Fibroblast of gingiva (primary cell): ENCODE results near the gene CEACAM21.
"Not testable (repeated sequence)": the region's sequence is repeated elsewhere in the genome, so short reads cannot be mapped to it uniquely, and the experiment has no call there.

Source experiments
- DNase-seq: peaks from one replicate; pipeline ENCODE4 v3.0.0-alpha.2; 2011; ENCODE audit warnings: low read depth

The CEACAM21 gene

DNA sequence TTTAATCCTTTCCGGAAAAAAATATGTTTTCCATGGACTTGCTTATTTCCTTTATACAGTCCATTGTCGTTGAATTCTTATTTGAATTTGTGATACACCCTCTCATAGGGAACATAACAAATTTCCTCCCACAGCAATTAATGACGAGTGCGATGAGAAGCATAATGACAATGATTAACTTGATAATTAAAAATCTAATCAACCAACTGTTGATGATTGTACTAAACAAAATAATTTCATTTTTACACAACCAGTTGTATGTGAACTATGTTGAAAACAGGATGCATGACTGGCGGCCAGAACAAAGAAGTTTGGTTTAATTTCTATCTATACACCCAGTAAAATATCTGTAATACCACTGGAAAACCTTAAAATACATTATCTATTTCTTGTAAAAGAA, 26.1 kb upstream of the CEACAM21 start:
- no peak for DNase-seq

DNA sequence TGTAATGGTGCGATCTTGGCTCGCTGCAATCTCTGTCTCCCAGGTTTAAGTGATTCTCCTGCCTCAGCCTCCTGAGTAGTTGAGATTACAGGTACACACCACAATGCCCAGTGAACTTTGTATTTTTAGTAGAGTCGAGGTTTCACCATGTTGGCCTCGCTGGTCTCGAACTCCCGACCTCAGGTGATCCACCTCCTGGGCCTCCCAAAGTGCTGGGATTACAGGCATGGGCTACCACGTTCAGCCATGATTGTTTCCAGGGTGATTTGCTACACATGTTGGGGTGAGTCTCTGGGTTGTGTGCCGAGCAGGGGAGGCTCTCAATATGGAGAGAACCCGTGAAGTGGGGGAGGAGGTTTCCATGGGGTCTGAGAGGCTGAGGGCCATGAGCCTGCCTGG, 24.8 kb upstream of the CEACAM21 start:
- no peak for DNase-seq

DNA sequence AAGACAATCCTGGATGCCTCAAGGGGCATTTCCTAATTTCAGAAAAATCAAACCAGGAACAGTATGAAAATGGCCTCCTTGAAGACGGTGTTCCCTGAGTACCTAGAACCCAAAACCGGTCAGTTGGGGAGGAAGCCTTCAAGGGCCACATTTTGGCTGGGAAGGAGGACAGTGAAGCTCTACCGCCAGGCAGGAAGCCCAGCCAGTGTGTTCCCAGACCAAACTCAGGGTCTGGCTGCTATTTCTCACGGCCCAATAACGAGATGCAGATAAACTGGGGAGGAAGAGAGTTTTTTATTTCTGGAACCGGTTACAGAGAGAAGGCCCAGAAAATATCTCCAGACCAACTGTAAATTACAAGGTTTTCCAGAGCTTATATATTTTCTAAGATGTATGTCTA, 24.3 kb upstream of the CEACAM21 start:
- no peak for DNase-seq

DNA sequence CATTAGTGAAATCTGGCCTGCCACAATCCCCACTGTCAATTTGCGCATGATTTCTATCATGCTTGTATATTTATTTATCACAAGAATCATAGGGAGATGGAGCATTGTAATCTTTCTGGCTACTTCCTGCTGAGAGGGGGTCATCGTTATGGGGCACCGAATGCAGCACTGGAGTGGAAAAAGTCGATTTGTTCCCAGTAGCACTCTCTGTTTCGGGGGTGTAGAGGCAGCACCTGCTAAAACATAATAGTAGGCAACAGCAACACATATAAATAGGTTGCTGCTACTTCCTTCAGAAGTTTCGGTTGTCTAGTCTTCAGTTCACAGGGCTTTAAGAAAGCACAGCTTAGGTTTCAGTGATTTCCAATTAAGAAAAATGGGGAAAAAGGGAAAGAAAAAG, 23.4 kb upstream of the CEACAM21 start:
- no peak for DNase-seq

DNA sequence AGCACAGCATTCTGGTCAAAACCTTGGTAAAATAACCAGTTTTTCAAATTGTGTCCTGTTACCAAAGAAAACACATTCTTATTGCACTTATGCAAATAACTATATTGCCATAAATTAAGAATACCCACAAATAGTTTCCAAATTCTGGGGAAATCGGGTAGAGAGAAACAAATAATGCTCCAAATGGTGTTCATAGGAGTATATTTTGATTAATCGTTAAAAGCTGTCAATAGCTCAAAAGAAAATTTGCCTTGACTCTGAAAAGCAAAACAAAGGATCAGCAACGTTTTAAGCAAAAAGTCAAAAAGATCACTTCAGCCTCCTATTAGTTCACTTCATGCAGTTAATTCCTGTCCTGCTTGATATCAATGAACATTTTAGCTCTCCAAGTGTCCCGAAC, 22.2 kb upstream of the CEACAM21 start:
- no peak for DNase-seq

DNA sequence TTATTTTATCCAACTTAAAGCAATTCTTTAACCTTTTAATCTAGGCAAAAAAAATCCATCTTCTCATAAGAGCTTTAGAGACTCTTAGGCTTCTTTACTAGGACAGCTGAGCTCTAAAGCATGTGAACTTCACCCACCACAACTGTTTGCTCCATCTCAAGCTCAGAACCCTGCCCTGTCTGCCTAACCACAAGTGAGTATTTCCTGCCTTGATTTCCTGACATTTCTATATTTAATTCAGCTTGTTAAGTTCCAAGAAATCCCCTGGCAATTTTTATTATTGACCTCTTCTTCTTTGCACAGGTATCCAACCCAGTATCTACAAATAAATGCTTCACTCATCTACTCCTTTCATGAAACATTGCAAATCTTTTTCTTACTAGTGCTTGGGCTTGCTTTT, 21.1 kb upstream of the CEACAM21 start:
- no peak for DNase-seq

DNA sequence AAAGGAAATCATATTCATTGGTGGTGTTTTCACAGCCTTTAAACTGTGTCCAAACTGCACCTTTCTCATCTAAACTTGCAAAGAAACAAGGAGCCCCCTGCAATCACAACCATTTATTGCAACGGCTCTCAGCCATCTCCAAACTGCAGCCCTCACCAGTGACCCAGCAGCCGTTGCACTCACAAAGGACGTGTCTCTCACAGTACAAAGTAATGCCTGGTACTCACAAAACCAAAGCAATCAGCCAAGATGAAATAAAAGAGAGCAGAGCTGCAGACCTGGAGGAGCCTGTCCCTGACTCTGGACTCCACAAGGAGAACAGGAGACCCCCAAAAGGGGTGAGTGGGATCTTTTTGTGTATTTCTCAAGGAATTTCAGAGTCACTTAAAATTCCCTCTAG, 20.2 kb upstream of the CEACAM21 start:
- DNase-seq = no peak

DNA sequence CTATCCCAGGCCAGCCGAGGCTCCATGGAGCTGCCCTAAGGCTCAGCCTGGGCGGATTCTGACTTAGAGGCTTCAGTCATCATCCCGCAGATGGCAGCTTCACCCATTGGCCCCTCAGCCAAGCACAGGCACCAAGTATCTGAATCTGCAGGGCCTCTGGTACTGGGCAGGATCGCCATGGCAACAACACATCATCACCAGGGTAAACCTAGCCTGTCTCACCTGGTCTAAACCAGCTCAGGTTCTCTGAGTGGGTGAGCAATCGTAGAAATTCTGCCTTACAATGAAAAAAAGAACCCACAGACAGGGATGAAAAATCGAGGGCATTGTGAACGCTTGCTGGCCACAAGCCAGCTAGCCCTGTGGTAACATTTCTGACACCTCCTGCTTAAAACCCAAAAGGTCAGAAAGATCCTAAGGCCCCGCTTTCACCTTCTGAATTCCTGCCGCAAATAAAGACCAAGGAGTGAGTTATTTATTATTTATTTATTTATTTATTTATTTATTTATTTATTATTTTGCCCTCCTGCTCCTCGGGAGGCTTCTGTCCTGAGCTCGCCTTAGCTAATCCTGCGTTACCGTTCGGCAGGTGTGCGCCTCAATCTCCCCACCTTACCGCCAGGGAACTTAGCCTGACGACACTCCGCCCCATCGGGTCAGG, 12.0 kb upstream of the CEACAM21 start:
- DNase-seq = no peak

DNA sequence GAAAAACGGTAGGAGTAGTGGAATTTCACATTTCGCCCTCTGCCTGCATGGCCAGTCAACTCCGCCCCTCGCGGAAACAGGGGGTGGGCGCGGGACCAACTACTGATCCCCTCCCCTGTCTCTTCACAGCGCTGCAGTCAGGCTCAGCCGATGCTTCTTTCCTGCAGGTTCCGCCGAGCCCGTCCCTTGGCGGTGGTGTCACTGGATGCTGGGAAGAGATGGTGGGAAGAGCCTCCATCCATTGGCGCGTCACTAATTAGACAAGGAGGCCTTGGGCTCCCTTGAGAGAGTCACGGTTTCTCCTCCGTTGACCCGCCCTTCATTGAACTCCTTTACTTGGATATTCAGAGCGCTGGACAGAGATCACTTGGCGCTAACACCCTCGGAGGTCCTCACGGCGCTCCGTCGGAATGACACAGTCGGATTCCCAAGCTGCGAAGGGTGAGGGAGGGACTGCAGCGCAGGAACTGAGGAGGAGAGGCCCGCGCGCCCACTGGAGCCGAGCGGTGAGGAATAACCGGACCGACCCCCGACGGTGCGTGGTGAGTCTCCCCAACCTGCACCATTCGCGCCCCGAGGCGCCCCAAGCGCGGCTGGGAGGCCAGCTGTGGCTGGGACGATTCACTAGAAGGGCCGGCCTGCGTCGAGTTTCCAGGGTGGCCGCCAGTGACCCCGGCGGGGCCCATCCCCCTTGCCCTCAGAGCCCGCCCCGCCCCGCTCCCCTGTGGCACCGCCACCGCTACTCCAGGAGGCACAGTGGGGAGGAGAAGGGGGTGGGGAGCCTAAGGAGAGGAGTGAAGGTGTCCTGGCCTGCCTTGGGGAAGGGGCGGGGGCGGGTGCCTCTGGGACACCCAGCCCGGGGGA, 11.2 kb upstream of the CEACAM21 start:
- DNase-seq = no peak

DNA sequence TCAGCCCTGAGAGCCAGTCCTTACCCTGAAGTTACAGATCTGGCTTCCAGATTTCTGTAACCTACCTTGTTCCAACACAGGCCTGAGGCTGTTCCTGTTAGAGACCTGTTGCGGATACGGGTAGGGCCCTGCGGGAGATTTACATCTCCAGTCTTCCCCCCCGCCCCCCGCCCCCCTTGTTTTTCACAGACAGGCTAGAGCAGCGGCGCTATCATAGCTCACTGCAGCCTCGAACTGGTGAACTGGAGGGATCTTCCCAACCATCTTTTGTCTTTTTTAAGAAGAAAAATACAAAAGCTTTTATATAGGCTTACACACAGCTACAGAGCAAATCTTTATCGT, 10.6 kb upstream of the CEACAM21 start:
- no peak for DNase-seq

DNA sequence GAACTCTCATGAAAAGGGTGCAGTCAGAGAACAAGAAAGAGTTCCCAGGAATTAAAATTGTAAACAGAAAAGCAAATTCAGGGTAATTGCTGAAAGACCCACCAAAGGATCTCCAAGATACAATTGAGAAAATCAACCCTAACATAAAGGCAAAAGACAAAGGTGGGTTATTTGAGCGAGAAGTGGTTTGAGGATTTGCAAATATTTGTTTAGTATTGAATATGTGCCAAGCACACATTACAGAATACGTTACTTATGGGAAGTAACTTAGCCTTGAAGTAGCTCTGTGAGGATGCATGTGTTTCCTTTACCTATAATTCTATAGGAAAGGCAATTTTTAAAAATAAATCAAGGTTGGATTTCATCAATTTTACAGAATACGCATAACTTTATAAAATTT, 10.0 kb upstream of the CEACAM21 start:
- DNase-seq = no peak

DNA sequence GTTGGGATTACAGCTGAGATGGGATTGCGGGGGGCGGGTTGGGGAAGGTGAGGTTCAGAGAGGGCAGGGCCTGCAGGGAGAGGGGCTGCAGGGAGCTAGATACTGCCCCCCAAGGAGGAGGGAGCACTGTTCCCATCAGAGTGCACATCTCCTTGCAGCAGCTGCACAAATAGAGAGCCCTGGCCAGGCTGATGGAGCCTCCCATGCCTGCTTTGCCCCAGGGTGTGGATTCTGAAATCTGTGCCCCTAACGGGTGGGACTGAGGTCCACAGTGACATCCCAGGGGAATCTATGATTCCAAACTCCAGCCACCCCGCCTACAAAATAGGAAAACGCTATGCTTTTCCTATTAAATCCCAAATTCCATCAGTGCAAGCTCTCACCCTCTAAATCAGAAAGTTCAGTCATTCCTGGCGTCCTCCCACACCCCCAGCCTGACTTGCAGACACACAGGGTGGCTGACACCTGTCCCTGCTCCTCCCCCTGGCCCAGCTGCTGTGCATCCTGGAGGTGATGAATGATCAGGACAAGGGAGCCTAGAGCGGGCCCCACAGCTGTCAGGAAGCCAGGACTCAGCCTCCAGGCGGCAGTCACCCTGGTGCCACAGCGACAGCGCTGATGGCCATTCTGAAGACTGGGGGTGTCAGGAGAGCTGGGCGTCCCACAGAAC, 6.3 kb upstream of the CEACAM21 start:
- no peak for DNase-seq

DNA sequence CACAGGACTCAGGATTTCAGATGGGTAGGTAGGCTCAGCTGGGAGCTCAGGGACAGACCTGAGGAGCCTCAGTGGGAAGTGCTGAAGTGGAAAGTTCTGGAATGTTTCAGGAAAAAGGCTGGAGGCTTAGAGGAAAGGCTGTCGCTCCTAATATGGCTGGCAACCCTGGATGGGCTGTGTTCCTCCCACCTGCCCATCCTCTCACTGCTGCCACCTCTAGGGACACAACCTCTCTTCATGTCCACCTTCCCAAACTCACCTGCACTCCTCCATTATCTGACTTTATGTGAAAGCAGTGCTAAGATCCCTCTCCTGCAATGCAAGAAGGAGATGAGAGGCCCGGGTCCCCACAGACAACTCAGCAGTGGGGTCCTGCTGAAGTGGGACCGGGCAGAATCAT, 5.8 kb upstream of the CEACAM21 start:
- no peak for DNase-seq

DNA sequence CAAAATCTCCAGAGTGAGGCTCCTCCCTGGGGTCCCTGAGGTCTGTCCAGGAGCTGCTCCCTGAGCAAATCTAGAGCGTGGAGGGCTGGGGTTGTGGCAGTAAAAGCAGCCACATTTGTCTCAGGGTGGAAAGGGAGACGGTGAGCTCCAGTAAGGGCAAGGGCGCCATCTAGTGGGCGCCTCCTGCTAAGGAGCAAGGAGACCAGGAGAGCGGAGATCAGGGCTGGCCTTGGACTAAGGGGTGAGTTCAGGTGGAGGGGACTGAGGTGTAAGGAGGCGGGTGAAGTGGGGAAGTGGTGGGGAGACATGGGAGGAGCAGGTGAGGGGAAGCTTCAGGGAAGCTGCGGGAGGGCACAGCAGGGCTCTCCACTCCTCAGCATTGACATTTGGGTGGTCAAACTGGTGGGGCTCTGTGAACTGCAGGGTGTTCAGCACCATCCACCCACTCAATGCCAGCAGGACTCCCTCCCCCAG, 5.3 kb upstream of the CEACAM21 start:
- DNase-seq = peak; percentile 53

DNA sequence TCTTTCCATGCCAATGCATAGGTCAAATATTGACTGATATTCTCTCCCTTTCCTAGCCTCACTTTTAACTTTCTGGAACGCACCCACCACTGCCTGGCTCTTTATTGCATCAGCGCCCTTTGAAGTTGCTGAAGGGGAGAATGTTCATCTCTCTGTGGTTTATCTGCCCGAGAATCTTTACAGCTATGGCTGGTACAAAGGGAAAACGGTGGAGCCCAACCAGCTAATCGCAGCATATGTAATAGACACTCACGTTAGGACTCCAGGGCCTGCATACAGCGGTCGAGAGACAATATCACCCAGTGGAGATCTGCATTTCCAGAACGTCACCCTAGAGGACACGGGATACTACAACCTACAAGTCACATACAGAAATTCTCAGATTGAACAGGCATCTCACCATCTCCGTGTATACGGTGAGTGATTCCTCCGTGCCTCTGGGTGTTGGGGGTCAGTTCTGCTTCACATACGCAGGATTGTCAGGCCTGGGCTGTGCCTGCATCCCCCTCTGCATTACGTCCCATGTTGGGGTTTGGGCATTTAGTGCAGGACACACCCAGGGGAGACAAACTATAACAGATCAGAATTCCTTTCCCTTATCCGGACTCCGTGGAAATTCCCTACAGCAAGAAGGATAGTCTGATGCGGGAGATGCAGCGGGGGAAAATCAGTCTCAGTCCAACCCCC, 1.3 kb downstream of the CEACAM21 start:
- DNase-seq = no peak

DNA sequence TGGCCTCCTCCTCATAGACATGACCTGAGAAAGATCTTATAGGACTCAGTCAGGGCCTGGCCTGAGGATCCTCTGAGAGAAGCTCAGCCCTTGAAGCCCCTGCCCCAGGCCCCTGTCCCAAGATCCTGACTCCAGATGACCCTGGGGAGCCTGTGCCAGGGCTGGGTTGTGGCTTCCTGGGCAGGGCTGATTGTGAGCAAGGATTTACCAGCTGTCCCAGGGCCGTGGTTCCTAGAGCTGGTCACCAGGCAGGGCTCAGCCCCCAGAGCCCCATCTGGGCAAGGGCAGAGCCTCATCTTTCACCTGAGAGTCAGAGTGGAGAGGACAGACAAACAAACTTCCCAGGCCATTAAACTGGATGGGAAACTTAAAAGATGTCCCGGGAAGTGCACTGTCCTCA, 1.9 kb downstream of the CEACAM21 start:
- no peak for DNase-seq

DNA sequence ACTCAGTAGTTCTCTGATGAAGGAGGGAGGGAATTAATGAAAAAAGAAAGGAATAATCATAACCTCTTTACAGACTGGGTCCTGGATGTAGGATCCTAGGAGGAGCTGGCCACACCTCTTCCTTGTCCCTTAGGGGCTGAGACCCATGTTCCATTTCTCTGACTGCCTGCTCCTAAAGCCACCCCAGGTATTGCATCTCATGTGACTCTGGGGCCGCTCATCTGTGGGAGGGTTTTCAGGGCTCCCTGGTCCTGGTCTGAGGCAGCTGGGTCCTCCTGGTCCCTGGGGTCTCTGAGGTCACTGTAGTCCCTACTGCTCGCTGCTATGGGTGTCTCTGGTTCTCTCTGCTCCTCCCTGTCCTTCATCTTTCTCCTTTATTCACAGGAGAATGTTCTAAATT, 2.9 kb downstream of the CEACAM21 start:
- no peak for DNase-seq

DNA sequence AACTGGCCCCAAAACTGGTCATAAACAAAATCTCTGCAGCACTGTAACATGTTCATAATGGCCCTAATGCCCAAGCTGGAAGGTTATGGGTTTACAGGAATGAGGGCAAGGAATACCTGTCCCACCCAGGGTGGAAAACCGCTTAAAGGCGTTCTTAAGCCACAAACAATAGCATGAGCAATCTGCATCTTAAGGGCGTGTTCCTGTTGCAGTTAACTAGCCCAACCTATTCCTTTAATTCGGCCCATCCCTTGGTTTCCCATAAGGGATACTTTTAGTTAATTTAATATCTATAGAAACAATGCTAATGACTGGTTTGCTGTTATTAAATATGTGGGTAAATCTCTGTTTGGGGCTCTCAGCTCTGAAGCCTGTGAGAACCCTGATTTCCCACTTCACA, 5.1 kb downstream of the CEACAM21 start:
- DNase-seq = not testable (repeated sequence)

DNA sequence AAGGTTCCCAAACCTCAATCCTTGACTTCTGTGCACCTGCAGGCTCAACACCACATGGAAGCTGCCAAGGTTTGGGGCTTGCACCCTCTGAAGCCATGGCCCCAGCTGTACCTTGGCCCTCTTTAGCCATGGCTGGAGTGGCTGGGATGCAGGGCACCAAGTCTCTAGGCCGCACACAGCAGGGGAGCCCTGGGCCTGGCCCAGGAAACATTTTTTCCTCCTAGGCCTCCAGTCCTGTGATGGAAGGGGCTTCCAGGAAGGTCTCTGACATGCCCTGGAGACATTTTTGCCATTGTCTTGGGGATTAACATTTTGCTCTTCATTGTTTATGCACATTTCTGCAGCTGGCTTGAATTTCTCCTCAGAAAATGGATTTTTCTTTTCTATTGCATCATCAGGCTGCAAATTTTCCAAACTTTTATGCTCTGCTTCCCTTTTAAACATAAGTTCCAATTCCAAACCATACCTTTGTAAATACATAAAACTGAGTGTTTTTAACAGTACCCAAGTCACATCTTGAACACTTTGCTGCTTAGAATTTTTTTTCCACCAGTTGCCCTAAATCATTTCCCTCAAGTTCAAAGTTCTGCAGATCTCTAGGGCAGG, 6.7 kb downstream of the CEACAM21 start:
- not testable (repeated sequence) for DNase-seq

DNA sequence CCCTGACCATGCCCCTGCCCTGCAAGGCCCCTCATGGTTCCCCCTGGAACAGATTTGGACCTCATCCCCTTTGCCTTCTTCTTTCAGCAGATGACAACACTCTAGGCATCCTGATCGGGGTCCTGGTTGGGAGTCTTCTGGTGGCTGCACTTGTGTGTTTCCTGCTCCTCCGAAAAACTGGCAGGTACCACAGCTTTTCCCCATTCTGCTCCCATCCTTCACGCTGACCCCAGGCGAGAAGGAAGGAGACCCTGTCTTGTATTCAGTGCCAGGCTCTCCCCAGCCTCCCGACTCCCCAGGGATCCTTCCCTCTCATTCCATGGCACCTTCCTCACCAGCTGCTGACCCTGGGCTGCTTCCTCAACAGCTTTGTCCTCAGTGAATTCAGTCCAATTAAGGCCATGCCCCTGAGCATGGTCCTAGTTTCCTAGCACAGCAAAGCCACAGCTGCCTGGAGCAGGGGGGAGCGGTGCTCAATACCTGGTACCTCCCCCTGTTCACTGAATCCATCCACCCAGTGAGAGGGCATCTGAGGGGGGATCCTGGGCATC, 8.4 kb downstream of the CEACAM21 start:
- no peak for DNase-seq

DNA sequence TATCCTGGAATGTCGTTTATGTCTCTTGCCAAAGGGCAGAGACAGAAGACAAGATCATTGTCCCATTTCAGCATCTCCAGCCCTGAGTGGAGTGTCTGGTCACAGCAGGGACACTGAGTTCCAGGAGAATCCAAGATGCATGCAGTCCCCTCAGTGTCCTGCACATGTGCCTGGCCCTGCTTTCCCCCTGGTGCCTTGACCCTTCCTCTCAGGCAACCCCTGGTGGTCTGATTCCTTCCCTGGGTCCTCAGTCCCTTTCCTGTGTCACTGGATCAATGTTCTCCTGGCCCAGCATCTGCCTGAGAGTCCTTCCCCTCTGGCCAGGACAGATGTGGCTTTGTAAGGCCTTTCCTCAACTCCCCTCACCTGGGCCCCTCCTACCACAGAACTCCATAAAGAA, 9.0 kb downstream of the CEACAM21 start:
- DNase-seq = no peak

DNA sequence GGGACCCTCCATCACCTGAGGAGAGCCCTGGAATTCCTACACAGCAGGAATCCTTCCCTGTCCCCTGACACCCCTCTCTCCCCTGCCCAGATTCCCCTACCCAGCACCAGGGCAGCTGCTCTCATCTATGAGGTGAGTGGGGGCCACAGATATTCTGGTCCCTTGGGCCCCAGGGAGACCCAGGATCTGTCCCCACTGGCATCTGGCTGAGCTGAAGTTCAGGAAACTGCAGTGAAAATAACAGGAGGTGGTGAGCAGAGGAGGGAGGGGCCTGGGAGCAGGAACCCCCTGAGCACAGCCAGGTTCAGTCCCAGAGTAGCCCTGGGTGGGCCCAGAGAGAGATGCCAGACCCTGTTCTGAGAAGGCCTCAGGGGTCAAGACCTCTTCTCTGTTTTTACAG, 10.1 kb downstream of the CEACAM21 start:
- no peak for DNase-seq
